Activated naive CD4-positive, alpha-beta T cell treated with anti-CD3 and anti-CD28 coated beads, Interleukin-2, amount 50 U/mL, for 16 hours (primary cell): ENCODE measurements around the gene ANG.
"Not testable (repeated sequence)": the region's sequence is repeated elsewhere in the genome, so short reads cannot be mapped to it uniquely, and the experiment has no call there.

ENCODE experiments used
- DNase-seq: peaks from one replicate; pipeline ENCODE4 v3.0.0-alpha.2; 2020

Gene ANG

DNA sequence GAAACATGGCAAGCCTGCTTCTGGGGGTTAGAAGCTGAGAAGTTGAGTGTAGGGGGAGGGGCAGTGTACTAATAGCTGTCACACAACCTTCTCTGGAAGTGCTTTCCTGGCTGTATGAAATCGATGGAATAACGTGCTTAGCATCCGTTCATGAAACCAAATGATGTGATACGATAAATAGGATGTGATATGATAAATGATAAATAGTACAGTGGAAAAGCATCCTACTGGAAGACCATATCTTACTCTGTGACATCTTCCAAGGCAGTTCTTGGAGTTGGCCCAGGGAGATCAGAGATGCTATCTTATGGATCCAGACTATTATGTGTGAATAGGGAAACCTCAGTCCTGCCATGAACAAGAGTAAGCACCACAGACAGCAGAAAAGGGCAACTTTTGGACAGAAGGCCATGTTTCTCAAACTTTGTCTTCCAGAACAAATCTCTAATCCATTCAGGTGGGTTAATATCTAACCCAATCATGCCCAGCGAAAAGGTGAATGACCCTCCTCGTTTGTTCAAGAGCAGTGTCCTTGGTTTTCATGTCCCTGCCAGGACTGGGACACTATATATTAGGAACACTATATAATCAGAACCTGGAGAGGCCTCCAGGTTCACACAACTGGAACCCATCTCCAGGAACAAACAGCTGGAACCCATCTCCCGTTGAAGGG lies at the start of gene ANG:
ANG (plus strand) TSS at position 598 of the 673 bp plus-strand sequence. CDS start 4,801 bp downstream, outside the sequence.
- no peak for DNase-seq

DNA sequence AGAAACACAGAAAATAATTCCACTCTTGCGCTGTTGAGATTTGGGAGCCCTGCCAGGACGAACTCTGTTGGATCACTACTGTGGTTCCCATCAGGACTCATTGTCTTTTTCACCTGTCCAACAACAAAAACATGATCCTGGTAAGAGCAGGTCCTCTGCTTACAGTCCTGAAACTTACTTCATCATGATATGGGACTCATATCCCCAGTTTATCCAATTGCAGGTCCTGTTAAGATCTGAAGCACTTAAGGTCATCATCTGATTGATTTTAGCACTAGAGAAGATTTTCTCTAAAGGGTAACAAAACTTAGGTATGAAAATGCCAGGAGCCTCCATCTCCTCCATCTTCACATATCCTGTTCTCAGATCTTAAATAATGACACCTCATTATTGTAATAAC lies 47.0 kb upstream of the ANG start, which contains the start of gene OR6S1:
OR6S1 (minus strand) TSS at position 101 of the 400 bp plus-strand sequence; CDS start at position 101, 0 bp downstream.
- DNase-seq = no peak

DNA sequence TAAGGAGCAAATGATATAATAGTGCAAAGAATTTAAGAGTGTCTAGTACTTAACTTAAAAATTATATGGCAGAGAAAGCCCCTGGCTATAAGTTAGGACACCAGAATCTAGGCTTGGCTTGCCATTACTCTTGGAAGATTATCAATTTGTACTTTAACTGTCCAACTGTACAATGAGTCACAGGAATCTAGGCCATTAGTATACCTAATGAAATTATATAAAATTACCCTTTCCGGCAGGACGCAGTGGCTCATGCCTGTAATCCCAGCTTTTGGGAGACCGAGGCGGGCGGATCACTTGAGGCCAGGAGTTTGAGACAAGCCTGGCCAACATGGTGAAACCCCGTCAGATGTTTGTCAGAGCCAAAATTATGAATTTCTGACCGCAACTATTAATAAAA lies 46.4 kb upstream of the ANG start:
- no peak for DNase-seq

DNA sequence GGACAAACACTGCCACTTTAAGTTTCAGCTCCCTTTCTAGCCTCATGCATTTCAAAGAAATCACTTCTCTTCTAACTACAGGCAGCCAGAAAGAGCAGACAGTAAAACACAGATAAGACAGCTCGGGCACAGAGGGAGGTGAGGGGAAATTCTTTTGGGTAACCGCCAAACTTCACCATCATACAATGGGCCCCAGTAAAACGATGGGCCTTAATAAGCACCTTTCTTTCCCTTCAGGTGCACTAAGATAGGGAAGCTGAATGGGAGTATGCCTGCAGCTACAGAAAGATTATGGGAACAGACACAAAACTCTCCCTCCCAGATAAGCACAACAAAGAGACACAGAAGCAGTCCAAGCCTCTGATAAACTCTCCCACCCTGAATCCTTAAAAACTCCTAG lies 45.8 kb upstream of the ANG start:
- not testable (repeated sequence) for DNase-seq

DNA sequence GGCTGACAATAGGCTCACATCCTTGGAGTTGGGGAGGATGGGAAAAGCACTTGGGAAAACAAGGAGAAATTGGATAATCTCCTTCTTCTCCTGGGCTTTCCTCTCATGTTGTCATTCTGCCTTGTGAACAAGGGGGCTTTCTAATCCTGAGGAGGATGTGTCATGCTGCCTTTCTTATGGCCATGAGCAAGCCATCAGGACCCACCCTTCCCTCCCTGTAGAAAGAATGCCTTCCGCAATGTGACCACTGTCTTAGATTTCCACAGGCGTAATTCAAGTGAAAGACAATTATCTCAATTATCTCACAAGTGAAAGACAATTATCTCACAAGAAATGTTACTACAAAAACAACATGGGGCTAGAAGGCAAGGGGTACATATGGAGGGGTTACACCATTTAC lies 44.0 kb upstream of the ANG start:
- no peak for DNase-seq

DNA sequence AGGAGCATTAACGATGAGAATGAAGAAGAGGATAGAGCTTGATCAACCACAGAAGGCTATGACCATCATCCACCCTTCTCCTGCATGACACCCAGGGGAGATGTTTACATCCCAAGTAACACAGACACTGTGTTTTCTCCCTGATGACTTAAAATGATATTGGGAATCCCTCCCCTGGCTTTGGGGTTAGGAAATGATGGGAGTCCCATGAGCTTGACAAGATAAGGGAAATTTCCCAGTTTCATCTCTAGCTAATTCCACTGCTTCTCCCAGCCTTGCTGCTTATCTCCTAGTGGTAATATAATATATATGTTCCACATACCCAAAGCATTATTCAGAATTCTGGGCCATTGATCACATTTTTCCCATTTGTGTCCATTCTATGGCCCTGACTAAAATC lies 43.1 kb upstream of the ANG start:
- no peak for DNase-seq

DNA sequence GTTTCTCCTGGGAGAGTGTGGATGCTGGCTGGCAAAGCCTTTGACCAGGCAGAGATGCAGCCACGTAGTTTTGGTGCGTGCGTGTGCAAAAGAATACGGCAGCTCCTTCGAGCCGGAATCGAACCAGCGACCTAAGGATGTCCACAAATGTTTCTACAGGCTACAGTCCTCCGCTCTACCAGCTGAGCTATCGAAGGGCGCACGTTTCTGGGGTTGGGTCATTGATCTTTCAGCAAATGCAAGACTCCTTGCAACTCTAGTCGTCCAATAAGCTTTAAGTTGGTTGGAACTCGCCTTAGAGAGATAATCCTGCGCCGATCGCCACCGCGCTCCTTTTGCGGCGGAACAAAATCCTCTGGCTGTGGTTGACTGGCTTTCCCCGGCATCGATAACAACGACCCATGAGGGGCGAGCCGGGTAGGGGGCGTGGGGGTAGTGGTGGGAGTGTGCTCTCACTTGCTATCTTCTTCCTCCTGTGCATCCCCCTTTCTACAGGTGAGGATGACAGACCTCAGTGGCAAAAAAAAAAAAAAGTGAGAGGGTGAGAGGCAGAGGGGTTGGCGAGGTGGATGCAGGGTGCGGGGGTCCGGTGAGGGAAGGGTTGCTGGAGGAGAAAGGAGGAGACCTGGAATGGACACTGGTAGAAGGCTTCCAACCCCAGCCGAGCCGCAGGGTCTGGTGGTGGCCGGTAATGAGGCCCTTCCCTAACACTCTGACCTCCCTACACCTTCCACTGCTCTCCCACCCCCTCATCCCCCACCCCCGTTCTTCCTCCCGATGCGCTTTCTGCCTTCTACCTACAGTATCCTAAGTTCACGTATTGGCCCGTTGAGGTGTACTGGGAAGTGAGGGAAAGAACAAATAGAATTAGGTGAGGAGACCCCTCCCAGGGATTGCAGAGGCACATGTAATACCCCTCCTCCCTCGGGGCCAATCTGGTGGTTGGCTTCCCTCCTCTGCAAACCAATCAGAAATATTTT lies 35.3 kb upstream of the ANG start:
- DNase-seq = peak; percentile 50

DNA sequence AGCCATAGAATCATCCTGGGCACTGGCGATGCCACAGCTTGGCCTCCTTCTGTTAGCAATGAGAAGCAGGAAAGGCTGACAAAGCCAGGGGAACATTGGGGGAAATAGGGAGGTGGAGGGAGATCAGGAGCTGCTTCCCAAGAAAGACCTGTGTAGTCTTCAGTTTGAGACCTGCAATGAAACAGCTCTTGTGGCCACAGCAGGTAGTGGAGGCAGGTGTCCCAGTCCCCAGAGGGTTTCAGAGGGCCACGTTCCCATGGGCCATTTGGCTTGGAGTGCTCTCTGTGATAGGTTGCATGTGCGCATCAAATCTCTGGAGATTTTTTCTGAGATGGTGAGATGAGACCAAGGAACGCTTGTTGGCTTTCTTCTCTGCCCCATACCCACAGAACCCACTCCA lies 32.7 kb upstream of the ANG start:
- no peak for DNase-seq

DNA sequence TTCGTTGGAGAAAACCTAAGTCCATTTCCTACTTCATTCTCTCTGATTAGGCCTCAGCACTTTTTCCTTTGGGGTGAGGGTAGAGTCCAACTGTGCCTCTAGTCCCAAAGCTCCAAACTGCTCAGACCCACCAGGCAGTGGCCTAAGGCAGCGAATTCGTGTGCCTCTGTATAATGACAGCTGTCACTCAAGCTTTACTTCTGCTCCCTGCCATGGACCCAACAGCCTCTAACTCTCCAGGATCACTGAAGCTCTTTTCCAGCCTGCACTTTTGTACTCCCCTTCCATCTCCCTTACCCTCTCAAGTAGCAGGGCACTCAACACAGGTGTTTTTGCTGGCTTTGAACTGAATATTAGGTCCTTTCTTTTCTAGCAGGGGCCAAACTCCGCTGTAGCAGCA lies 32.3 kb upstream of the ANG start:
- DNase-seq = no peak

DNA sequence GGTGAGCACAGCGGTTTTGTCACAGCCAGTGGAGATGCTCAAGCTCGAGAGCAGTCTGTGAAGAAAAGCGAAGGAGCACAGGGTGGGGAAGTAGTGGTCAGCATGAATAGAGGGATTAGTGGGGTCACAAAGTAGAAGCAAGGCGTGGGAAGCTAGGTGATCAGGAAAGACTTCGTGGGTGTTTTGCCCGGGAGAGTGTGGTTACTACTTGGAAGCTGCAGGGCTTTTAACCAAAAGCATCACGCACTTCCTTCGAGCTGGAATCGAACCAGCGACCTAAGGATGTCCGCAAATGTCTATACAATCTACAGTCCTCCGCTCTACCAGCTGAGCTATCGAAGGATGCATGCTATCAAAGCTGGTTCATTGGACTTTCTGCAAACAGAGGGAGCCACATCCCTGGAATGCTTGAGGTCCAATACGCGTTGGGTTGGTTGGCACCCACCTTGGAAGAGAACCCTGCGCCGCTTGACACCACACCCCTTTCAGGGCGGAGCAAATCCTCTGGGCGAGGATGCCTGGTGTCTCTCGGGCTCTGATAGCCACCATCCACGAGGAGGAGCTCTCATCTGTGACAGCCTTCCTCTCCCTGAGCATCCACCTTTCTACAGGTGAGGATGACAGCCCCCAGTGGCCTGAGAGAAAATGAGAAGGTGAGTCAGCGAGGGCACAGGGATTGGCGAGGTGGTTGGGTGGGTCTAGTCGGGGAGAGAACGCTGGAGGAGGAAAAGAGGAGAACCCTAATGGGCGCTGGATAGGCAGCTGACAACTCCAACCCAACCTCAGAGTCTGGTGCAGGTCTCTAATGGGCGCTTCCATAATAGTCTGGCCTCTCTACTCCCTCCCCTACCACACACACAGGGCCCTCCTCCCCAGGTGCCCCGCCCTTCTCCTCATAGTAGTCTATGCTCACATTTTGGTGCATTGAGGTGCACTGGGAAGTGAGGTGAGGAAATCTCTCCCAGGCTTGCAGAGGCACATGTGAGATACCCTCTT lies 31.1 kb upstream of the ANG start:
- peak; percentile 36 for DNase-seq

DNA sequence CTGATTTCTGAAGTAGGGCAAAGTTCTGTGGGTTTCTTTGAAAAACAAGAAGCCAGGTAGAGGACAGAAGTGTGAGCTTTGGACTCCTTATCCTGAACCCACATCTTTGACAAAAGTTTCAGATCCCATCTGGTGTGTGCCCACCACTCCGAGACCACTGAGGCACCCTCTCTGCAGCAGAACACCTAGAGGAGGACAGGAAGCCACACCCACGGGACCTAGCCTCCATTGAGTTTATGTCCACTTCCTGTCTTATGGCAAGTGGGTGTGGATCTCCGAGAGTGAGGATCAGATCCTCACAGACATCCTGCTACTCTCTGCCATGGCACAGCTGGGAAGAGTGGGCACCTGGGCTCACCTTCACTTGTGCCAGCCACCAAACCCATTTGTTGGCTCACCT lies 30.3 kb upstream of the ANG start:
- DNase-seq = no peak

DNA sequence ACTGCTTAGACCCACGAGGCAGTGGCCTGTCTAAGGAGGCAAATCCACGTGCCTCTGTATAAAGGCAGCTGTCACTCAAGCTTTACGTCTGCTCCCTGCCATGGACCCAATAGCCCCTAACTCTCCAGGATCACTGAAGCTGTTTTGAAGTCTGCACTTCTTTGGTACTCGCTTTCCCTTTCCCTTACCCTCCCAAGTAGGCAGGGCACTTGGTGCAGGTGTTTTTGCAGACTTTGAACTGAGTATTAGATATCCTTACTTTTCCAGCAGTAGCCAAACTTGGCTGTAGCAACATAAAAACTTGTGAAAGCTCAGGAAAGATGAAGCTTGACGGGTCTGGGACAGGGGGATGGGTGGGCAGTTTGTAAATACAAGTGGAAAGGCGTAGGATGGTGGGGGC lies 29.2 kb upstream of the ANG start:
- DNase-seq = no peak

DNA sequence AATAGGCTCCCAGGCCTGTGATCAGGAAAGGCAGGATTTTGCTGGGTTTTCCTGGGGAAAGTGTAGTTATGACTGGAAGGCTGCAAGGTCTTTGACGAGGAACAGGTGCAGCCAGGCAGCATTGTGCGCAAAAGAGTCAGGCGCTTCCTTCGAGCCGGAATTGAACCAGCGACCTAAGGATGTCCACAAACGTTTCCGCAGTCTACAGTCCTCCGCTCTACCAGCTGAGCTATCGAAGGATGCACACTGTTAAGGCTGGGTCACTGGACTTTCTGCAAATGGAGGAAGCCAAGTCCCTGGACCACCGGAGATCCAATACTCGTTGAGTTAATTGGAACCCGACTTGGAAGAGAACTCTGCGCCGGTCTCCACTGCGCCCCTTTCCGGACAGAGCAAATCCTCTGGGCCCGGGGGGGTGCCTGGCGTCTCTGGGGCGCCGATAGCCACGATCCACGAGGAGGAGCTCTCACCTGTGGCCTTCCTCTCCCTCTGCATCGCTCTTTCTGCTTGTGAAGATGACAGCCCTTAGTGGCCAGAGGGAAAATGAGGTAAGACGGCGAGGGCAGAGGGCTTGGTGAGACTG lies 28.7 kb upstream of the ANG start:
- no peak for DNase-seq

DNA sequence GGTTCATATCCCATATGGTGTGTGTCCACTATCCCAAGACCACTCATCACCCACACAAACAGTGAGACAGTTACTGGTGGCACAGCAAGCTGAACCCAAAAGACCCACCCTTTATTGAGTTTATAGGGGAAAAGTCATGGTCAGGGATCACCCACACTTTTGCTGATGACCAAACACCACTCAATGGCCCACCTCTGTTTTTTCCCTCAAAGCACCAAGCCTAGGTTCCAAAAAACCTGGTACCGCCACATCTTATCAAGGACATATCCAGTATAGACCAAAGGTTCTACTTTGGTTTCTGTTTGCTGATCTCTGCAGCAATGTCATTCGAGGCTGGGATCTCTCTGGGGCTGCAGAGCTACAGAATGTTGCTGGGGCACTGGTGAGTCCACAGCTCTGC lies 27.4 kb upstream of the ANG start:
- no peak for DNase-seq

DNA sequence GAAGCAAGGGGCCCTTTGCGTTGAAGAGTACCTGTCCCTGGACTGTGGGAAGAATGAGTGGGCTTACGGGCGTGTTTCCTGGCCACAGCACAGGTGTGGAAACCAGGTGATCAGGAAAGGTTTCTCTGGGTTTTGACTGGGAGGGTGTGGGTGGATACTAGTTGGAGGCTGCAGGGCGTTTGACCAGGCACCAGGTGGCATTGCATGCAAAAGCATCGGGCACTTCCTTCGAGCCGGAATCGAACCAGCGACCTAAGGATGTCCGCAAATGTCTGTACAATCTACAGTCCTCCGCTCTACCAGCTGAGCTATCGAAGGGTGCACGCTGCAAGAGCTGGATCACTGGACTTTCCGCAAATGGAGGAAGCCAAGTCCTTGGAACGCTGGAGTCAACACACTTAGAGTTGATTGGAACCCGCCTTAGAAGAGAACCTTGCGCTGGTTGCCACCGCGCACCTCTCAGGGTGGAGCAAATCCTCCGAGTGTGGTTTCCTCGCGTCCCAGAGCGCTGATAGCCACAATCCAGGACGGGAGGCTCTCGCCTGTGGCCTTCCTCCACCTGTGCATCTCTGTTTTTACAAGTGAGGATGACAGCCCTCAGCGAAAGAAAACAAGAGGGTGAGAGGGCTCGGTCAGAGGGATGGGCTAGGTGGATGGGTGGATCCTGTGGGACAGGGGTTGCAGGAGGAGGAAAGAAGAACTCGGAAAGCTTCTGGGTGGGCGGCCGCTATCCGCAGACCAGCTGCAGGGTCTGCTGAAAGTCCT lies 25.4 kb upstream of the ANG start:
- DNase-seq = peak; percentile 74

DNA sequence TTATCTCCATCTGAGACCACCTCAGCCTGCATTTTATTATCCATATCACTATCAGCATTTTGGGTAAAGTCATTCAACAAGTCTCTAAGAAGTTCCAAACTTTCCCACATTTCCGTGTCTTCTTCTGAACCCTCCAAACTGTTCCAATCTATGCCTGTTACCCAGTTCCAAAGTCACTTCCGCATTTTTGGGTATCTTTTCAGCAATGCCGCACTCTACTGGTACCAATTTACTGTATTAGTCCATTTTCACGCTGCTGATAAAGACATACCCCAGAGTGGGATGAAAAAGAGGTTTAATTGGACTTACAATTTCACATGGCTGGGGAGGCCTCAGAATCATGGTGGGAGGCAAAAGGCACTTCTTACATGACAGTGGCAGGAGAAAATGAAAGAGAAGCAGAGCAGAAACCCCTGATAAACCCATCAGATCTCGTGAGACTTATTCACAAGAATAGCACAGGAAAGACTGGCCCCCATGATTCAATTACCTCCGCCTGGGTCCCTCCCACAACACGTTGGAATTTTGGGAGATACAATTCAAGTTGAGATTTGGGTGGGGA lies 22.1 kb upstream of the ANG start:
- DNase-seq = not testable (repeated sequence)

DNA sequence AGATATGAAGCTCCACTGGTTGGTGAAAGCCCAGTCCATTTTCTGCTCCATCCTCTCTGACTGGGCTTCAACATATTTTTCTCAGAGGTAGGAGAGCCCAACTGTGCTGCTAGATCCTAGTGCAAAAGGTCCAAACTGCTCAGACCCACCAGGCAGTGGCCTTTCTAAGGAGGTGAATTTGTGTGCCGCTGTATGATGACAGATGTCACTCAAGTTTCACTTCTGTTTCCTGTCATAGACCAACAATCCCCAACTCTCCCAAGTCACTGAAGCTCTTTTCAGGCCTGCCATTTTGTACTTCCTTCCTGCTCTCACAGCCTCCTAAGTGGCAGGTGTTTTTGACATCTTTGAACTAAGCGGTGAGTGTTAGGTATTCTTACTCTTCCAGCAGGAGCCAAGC lies 20.6 kb upstream of the ANG start:
- no peak for DNase-seq

DNA sequence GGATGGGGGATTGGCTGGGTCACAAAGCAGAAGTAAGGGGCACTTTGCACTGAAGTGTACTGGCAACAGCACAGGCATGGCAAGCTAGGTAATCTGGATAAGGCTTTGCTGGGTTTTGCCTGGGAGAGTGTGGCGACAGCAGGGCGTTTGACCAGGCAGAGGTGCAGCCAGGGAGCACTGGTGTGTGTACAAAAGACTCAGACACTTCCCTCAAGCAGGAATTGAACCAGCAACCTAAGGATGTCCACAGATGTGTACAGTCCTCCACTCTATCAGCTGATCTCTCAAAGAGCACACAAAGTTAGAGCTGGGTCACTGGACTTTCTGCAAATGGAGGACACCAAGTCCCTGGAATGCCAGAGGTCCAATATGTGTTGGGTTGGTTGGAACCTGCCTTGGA lies 19.6 kb upstream of the ANG start:
- no peak for DNase-seq

DNA sequence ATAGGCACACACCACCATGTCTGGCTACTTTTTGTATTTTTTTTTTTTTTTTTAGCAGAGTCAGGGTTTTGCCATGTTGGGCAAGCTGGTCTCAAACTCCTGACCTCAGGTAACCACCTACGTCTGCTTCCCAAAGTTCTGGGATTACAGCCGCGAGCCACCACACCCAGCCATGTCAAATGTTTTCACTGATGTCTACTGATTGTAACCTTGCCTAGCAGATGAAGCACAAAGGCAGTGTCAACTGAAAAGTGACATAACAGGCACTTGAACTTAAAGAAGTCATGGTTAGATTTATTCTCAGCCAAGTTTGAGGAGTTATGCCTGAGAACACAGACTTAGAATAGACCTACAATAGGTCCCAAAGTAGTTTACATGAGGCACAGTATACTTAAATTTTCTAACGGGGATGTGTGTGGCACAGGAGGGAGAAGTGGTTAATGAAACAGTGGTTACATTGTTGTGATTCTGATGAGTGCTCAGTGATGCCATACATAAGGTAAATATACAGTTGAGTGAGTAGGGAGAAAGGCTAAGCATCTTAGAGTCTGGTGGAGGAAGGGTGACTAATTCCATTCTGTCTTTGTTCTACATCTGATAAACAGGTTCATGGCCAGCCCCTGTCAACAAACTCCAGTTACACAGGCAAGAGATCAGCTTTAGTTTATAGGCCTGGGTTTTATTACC lies 16.8 kb upstream of the ANG start:
- no peak for DNase-seq

DNA sequence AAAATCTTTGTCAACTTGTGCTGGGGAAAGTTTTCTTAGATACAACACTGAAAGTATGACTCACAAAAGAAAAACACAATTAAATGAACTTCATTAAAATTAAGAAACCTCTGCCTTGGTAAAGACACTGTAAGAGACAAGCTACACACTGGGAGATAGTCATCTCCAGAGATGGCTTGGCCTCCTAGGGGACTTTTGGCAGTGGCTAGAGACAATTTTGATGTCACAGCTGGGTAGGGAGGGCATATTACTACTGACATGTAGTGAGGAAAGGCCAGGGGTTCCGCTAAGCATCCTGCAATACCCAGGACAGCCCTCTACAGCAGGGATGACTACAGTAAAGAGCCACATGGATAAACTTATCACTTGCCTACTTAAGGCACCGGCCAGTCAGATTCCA lies 12.9 kb upstream of the ANG start:
- DNase-seq = no peak

DNA sequence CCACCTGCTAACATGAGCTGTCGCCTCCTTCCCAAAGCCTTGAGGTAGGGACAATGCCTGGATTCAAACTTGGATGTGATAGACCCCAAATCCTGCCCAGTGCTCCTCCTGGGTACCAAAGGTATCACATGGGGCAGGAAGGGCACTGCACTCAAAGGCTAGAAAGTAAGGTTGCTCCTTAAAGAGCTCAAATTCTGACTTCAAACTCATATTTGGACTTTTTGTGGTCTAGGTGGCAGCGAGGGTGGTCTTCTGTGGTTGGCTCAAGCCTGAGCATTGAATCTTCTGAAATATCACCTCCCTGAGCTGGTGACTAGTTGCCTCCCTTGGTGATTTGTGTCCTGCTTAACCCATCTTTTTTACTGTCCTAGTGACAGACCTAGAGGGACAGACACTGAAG lies 12.5 kb upstream of the ANG start:
- DNase-seq = no peak
